Measurements from ENCODE around the gene LCE3B. TPM values are rescaled to one million over a fixed set of nuclear protein-coding genes. Genes with fewer than 3 reads are reported as not detected.

Gene LCE3B
- polyA plus RNA-seq, 1 of the 3 experiments (the other 2 are of a cell fraction): not detected

- POLR2A ChIA-PET: no interaction called here
- Histone ChIP-seq H3K4me2 (no peak within 1 kb of the TSS), H3K27ac (ENCODE audit: low read depth in 2 of 2, low read length in 1 of 2) (no peak within 1 kb of the TSS)
Measured at GRCh38 chr1:152622803-152623202, 9.2 kb downstream of the LCE3B start, which contains the start of gene LCE3A. LCE3A (minus strand) TSS chr1:152623103; CDS start chr1:152623103, 0 bp downstream.

More at GRCh38 chr1:152622803-152623202, 9.2 kb downstream of the LCE3B start, which contains the start of gene LCE3A:
- no peaks in the 10 kb centered on the region for H3K9me2 ChIP-seq
- DNase-seq: no peak
- no peaks in the 10 kb centered on the region for H3K4me1 ChIP-seq (ENCODE audit: control insufficient read depth in 1 of 2, insufficient read depth in 2 of 2, low read depth in 1 of 2, low read length in 1 of 2)
- no peak within 1 kb of the TSS for H3K9ac ChIP-seq
- H4K20me1 ChIP-seq (ENCODE audit: insufficient read depth): no peaks in the 10 kb centered on the region
- no peak for TF ChIP-seq TAF1 (IDR thresholded peaks at IDR 0.05; ENCODE audit: borderline replicate concordance, low read depth, low read length)
- no peak for TF ChIP-seq REST (IDR thresholded peaks at IDR 0.05; ENCODE audit: low read depth, low read length)
- TF ChIP-seq EZH2phosphoT487 (IDR thresholded peaks at IDR 0.05; ENCODE audit: borderline replicate concordance, low read depth): no peak
- no peak for TF ChIP-seq NRF1 (IDR thresholded peaks at IDR 0.05; ENCODE audit: low read depth, low read length)
- TF ChIP-seq CHD2 (IDR thresholded peaks at IDR 0.05; ENCODE audit: low read length, partially characterized antibody): no peak
- no peak for TF ChIP-seq RFX5 (IDR thresholded peaks at IDR 0.05; ENCODE audit: low read length)
- no peak for TF ChIP-seq FOXJ3 (CRISPR knock-in tag; IDR thresholded peaks at IDR 0.05)
- no peak for TF ChIP-seq RAD21 (IDR thresholded peaks at IDR 0.05; ENCODE audit: low read length)
- no peak for TF ChIP-seq ZBTB33 (IDR thresholded peaks at IDR 0.05; ENCODE audit: borderline replicate concordance, low read depth)
- no peak for TF ChIP-seq SIN3A (IDR thresholded peaks at IDR 0.05; ENCODE audit: borderline replicate concordance, low read depth, low read length)
- no peak for TF ChIP-seq RXRA (IDR thresholded peaks at IDR 0.05; ENCODE audit: borderline replicate concordance, low read depth)
- no peak for TF ChIP-seq EP300 (IDR thresholded peaks at IDR 0.05; ENCODE audit: borderline replicate concordance in 1 of 2, low read depth in 1 of 2, low read length in 1 of 2)
- TF ChIP-seq CTCF (IDR thresholded peaks at IDR 0.05): no peak
- H3K27me3 ChIP-seq (ENCODE audit: insufficient read depth): no peaks in the 10 kb centered on the region
- peaks cover 8% of the 10 kb centered on the region; the same call in 1 of the 2 replicates for H3K9me3 ChIP-seq
- H3K4me3 ChIP-seq (ENCODE audit: low read depth in 2 of 2, low read length in 1 of 2): no peak within 1 kb of the TSS
- H3F3A ChIP-seq (replicated peaks; ENCODE audit: insufficient read depth): no peaks in the 10 kb centered on the region
- CTCF ChIA-PET: interaction anchor here (2.2 kb wide), 1 partner anchor 32 kb away, joined by 7 read pairs; no protein-coding TSS in a partner anchor
- no peaks in the 10 kb centered on the region for H3K36me3 ChIP-seq (replicated peaks in 1 of 2; ENCODE audit: control insufficient read depth in 1 of 2, insufficient read depth in 2 of 2, low read length in 1 of 2)
- no peak within 1 kb of the TSS for H2AFZ ChIP-seq (ENCODE audit: low read depth)
- no peaks in the 10 kb centered on the region for H3K79me2 ChIP-seq (ENCODE audit: insufficient read depth)
- 15% methylated on average over 7 of the region's 10 CpGs for WGBS (ENCODE audit: low lambda C conversion rate)

All from SK-N-SH (cell line).